HG02623 (cell line): ENCODE results near the gene LRRK1.

ENCODE experiments used
- ATAC-seq: cut with Tn5 transposase; IDR thresholded peaks from one replicate; pipeline ENCODE4 v1.9.1; 2021; ENCODE audit warnings: moderate library complexity; ENCODE audit not compliant: unreplicated experiment

The LRRK1 gene

DNA sequence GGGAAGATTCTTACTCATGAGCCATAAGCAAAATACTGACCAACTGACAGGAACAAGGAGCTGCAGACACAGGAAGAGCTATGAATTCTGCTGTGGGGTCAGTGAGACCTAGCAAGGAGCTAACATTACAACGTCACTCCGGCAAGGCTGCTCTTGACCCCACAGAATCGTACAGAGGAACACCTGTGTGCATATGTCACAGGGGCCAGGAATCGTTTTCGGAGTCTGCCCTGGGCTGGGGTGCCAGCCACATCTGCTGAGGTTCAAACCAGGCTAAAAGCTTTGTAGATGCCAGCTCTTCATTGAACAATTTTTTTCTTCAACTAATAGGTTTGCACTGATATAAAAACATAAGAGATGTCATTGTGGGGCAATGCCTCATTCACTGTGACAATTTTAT lies 82.6 kb downstream of the LRRK1 start:
- ATAC-seq: no peak

DNA sequence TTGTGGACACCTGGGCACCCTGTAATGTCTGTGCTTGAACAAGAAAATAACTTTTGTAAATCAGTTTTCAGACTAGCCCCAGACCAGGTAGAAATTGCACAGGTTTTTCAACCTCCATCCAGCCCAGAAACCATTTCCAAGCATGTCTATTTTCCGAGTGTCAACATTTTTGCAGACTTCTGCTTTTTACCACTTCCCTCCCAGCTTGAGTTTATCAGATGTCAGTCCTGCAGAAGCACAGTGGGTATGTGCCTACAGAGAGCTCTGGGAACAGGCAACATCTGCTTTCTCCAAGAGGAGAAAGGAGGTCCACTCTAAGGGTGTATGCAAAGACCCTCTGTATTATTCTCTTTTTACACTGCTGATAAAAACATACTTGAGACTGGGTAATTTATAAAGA lies 83.9 kb downstream of the LRRK1 start:
- no peak for ATAC-seq

DNA sequence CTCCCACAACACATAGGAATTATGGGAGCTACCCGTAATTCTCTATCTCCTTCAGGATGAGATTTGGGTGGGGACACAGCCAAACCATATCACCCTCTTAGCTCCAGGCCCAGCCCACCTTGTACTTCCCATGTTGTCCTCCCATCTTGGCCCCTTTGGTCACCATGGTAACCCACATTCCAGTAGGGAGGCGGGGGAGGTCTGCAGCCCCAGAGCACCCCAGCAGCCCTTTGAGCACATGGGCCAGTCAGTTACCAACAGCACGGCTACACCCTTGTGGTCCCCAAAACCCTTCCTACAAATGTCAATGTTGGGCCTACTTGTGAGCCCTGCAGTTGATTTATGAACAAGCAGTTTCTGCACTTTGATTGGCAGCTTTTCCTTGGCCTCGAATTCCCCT lies 84.5 kb downstream of the LRRK1 start:
- no peak for ATAC-seq

DNA sequence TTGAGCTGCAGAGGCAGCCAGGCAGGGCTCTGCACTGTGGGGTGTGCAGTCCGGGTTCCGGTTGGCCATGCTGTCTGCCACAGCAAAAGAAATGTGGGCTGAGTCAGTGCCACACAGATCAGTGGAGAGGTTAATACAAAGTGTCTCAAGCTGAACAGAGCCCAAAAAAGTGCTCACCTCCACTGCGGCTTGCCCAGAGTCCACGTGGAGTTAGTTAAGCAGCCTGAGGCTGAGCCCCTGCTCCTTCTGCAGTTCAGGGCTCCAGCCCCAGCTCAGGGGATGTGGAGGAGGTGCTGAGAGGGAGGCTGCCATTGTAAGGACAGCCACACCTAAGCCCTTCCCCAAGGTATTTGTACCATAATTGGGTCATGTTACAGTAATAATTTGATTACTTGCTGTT lies 85.3 kb downstream of the LRRK1 start:
- ATAC-seq: no peak

- ATAC-seq: no peak
Measured at GRCh38 chr15:101004986-101005747, 86.0 kb downstream of the LRRK1 start.

- ATAC-seq: peak; percentile 59
Measured at GRCh38 chr15:101006931-101007691, 88.0 kb downstream of the LRRK1 start.

- peak; percentile 87 for ATAC-seq
Measured at GRCh38 chr15:101008158-101009139, 89.3 kb downstream of the LRRK1 start.

DNA sequence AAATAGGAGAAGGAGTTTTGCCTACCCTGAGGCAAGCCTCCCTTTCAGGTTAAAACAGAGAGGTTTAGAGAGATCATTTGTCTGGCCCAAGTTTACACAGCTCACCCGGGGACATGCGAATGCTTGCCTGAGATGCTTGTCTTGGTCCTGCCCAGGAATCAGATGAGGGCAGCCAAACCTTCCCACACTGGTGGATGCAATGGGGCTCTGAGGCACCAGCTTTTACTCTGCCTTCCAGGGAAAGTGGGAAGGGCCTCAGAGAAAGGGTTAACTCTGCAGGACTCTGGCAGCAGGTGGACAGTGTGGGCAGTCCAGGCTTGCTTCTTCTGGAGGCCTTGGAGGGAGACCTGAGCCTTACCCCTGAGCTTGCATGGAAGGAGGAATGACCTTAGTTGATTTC lies 90.0 kb downstream of the LRRK1 start:
- ATAC-seq: no peak

GRCh38 chr15:101010781-101011180 lies 91.6 kb downstream of the LRRK1 start:
- ATAC-seq: no peak

GRCh38 chr15:101012326-101013200 lies 93.4 kb downstream of the LRRK1 start:
- no peak for ATAC-seq

DNA sequence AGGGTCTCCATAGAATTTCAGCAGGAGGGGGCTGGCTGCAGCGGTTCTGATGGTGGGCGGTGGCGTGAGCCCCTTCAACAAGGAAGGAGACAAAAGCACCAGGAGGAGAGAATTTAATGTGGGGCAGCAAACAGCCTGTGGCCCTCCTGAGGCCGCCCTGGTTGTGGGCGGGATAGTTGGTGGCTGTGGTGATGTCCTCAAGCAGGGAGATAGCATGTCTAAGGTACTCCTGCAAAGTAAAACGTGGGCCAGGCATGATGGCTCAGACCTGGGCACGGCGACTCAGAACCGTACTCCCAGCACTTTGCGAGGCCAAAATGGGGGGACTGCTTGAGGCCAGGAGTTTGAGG lies 94.0 kb downstream of the LRRK1 start:
- no peak for ATAC-seq

- ATAC-seq: no peak
Measured at GRCh38 chr15:101013769-101014675, 94.9 kb downstream of the LRRK1 start.

DNA sequence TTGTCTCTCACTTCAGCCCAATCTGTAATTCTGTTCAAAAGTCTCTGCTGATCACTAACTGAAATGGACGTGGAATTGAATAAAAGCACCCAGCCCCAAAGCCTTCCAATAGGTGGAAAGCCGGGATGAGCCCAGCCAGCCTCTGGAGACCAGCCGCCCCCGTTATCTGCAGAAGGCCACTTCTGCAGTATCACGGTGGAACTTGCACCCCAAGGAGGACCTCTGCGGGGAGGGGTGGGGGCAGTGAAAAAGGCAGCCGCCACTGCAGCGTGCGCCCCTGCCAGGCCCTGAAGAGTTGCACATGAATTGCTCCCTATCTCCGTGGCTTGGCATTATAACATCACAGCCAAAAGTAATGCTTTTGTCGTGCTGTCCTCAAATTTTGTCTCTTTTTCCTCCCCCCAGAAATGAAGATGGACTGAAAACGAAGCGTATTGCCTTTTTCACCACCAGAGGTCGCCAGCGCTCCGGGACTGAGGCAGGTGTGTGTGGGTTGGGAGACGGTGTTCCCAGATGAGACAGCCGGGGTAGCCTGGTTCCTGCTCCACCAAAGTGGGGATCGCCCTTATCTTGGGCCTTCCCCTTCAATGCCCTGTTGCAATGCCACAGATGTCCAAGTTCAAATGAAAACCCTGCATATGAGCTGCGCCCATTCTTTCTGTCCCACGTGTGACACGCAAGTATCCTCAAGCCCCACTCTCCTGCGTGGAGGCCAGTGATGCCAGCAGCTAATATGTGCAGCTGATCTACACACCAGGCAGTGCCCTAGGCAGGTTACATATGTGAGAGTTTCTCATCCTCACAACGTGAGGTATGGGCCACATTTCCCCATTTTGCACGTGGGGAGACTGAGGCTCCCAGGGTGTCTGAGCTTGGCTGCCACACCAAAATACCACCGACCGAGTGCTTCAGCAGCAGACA lies 96.0 kb downstream of the LRRK1 start:
- no peak for ATAC-seq

- ATAC-seq: no peak
Measured at GRCh38 chr15:101016581-101016980, 97.4 kb downstream of the LRRK1 start.

DNA sequence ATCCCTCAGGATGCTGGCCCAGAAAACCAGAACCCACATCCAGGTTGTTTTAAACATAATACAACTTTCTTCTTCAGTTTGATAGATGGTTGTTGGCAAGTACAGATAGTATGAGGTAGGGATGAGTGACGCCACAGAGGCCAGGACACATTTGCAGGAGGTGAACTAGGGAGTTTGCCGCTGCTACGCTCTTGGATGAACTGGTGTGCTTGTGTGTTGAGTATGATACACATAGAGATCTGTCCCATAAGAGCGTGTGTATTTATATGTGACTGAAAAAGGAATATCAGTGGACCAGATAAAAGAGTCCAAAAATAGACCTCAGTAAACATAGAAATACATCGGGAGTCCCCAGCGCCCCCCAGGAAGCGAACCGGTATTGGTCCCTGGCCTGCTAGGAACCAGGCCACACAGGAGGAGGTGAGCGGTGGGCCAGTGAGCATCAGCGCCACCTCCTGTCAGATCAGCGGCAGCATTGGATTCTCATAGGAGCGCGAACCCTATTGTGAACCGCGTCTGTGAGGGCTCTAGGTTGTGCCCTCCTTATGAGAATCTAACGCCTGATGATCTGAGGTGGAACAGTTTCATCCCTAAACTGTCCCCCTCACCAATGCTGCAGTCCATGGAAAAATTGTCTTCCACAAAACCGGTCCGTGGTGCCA lies 98.1 kb downstream of the LRRK1 start:
- no peak for ATAC-seq

DNA sequence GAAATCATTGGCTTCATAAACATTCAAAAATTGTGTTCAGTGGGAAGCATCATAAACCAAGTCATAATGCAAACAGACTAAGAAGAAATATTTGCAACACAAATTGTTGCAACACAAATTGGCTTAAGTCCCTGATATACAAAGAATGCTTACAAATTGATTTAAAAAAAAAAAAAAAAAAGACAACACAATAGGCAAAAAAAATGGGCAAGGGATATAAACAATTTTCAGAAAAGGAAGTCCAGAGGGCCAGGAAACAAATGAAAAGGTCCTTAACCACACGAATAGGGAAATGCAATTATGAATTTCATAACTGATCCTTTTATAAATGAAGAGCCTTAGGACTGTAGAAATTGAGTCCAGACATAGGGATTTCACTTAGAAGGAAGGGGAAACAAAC lies 98.9 kb downstream of the LRRK1 start:
- no peak for ATAC-seq

DNA sequence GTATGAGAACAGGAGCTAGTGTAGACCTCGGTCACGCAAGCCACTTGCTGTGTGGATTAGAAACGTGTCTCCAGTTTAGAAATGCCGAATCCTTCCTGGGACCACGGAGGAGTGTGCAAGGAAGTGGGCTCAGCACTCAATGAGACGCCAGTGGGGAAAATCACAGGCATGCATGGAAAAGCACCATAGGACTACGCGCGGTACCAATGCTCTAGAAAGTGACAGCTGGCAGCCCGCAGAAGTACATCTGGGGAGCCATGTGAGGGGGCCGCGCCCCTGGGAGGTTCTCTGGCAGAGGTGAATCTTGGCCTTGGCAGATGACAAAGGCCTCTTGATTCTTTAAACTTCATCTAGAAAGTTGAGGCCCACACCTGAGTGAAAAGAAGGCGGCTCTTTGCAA lies 99.3 kb downstream of the LRRK1 start:
- no peak for ATAC-seq

GRCh38 chr15:101019366-101019896 lies 100.3 kb downstream of the LRRK1 start:
- ATAC-seq: no peak
